ENCODE measurements around the gene NFKBIE.

DNA sequence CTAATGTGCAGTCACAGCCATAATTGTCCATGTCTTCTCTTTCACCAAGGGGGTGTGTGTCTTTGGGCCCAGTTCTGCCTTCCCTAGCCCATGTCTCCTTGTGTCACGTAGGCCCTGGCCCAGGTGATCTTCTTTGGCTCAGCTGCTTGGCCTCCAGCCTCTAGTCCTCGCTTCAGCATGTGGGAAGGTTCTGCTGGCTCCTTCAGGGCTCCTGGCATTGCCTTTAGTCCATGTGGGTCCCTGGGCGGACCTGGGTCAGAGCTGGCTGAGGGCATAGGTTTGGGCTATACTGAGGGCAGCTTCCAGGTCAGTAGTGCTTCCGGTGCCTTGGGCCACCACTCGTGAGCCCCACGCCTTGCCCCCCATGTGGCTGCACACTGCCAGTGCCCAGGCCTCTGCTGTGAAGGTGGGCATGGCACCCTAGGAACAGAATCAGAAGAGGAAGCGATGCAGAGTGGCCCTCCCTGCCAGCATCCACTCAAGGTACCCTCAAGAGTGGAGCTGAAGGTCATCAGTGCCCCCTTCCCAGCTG lies 35.0 kb upstream of the NFKBIE start:
- TF ChIP-seq, protein P1, sequence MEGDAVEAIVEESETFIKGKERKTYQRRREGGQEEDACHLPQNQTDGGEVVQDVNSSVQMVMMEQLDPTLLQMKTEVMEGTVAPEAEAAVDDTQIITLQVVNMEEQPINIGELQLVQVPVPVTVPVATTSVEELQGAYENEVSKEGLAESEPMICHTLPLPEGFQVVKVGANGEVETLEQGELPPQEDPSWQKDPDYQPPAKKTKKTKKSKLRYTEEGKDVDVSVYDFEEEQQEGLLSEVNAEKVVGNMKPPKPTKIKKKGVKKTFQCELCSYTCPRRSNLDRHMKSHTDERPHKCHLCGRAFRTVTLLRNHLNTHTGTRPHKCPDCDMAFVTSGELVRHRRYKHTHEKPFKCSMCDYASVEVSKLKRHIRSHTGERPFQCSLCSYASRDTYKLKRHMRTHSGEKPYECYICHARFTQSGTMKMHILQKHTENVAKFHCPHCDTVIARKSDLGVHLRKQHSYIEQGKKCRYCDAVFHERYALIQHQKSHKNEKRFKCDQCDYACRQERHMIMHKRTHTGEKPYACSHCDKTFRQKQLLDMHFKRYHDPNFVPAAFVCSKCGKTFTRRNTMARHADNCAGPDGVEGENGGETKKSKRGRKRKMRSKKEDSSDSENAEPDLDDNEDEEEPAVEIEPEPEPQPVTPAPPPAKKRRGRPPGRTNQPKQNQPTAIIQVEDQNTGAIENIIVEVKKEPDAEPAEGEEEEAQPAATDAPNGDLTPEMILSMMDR (IDR thresholded peaks at IDR 0.05; ENCODE audit: insufficient read depth, low read depth, low read length): no peak
- no peak for TF ChIP-seq EZH2 (IDR thresholded peaks at IDR 0.05; ENCODE audit: insufficient read depth, low read length)
